CD4-positive, alpha-beta T cell treated with Interleukin-1 beta for 1 hour (primary cell): ENCODE results near the gene NR3C2.
"Not testable (repeated sequence)": the region's sequence is repeated elsewhere in the genome, so short reads cannot be mapped to it uniquely, and the experiment has no call there.

Experiments
- DNase-seq, 2 donors: peaks; one replicate each; pipeline ENCODE4 v3.0.0-alpha.2; 2020 to 2022

Gene NR3C2

DNA sequence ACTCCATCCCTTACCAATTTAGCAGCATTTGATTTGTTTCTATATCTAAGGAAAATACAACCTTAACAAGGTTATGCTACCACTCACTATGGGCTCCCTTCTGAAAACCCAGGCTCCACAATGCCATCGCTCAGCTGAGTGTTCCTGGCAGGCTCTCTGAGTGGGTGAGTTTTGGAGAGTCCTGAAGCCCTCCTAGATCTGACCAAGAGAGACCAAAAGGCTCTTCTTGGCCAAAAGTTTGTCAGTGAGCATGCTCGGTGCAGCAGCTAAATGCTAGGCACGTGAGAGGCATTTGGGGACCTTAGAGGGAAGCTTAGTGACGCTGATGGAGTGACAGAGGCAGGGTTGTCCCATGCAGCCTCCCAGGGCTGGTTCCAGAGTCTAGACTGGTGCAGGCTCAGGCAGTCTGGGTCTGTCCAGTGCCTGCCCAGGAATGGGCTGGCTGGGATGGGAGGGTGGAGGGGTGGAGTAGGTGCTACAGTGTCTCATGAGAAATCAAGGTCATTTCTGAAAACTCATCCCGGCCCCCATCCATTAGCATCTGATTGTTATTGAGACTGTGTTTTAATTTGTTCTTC is 346.8 kb downstream of the NR3C2 start:
- no peak for DNase-seq

DNA sequence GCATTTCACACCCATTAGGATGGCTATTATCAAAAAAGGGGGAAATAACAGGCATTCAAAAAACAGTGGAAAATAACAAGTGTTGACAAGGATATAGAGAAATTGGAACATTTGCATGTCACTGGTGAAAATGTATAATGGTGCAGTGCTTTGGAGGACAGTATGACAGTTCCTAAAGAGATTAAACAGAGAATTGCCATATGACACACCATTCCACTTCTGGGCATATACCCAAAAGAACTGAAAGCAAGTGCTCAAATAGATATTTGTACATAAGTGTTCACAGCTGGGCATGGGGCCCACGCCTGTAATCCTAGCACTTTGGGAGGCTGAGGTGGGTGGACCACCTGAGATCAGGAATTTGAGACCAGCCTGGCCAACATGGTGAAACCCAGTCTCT is 348.1 kb downstream of the NR3C2 start:
- DNase-seq = no peak

DNA sequence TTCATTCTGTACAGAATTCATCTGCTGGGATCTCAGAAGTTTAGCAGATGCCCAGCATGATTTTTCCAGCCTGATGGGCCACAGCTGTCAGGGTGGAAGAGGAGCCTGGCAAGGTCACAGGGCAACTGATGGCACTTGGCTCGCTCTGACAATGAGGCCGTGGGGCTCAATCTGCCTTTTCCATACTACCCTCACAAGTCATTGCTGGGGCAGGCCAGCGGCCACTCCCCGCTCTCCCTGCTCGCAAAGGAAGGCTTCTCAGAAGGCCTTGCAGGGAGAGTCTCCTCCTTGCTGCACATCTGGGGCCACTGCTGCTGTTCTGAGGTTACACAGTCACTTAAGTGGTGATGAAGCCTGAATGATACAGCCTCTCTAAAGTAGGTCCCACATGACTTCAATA is 349.1 kb downstream of the NR3C2 start:
- no peak for DNase-seq

DNA sequence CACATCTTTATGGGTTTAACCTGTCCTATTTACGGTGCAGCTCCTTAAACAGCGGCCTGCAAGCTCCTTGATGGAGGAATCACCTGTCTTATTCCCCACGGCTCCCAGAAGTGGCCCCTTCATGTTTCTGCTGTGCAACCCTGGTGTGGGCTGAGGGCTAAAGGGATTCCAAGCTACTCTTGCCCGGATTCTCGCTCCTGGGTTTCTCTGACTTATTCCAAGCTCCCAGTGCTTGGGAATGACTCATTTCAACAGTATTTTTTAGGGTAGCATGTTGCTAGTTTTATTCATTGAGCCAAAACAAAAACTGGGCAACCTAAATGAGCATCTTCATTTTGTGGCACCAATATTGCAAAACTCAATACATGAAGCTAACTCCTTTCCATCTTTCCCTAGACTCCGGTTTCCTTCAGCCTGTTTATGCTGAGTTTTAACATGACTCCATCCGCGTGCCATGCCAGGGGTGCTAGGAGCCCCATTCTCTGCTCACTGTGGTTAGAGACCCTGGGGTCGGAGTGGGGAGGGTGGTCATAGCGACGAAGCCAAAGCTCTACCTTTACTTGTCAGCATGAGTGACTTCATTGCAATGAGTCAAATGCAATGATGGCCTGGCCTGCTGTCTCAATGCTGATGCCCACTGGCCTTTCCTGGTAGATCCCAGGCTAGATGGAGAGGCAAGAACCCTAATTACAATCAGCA is 349.7 kb downstream of the NR3C2 start:
- DNase-seq = no peak

DNA sequence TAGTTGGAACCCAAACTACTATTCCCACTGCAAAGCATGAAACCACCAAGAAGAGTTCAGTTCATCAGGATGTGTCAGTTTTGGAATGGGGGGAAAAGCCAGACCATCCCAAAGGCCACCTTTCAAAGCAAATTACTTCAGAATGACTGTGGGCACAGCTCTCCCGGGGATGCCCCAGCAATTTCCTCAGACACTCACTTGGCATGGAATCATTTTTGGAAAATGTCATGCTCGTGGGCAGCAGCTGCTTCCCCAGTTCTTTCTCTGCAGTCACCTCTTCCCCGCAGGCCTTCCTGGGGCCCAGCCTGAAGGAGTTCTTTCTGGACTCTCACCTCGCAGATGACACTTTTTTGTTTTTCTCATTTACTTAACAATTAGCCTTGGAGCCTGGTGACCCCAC is 350.3 kb downstream of the NR3C2 start:
- no peak for DNase-seq

DNA sequence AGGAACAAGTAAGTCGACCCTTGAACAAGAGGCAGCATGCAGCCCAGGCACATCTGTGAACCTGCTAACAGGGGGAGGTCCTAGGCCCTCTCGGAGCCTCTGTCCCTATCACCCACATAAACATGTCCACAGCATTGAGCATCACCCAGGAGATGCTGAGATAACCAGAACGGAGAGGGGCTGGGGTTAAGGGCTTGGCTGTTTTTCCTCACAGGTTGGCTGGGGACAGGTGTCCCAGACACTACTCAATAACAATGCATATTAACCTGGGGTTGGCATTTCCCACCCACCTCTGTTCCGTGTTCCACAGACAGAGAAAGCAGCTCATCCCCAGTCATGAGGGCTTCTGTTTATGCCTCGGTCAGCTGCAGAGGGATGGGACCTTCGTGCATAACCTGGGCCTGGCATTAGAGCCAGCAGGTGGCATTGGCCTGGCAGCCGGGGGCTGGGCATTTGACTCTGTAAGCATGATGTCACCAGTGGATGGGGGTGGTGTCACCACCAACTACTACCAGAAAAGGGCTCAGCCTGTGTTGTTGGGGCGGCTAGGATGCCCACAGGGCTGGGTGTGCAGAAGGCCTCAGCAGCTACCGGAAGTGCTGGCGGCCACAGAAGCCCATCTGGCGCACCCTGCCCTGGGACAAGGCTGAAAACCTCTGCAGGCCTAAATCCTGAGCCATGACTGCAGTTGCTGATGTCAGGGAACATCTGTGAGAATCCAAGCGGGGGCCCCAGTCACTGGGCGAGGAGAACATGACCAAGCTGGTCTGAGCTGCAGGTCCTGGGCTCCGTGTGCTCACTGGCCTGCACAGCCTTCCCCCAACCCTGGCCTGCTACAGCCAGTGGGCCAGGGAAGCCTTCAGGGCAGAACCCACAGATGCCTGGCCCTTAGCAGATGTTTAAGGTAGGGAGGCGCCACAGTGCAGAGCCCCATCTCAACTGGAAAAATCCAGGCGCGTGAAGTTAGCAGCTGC is 351.4 kb downstream of the NR3C2 start:
- DNase-seq = no peak

DNA sequence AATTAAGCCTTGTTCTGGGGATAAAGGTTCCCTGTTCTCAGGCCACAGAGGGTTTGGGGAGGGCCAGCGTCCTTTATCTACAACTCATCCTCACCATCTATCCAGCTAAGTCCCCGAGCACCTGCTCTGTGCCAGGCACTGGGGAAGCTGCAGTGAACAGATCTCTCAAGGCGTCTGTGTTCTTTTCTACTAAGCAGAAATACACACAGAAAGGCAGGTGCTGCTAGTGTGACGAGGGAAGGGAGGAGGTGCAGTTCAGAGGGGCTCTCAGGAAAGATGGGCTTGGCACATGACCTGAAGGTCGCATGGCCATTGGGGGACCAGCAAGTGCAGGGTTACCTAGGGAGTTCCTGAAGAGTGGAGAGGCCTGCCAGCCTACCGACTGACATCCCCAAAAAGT is 352.2 kb downstream of the NR3C2 start:
- DNase-seq = no peak

DNA sequence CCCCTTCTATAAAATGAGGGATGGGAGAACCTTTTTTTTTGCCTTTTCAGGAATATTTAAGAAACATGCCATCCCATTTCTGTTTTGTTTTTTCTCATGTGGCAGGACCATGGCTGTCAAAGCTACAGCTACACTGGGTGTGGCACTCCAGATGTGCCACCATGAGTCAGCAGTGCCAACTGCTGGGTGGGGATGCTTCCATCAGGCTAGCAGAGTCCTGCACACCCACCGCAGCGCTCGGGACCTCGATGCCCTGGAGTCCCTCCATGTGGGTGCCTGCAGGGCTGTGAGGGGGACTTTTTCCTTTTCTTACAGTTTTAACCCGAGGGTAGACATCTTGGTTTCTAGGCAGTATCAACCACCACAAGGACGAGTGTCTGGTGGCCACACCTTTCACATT is 352.6 kb downstream of the NR3C2 start:
- DNase-seq = no peak

DNA sequence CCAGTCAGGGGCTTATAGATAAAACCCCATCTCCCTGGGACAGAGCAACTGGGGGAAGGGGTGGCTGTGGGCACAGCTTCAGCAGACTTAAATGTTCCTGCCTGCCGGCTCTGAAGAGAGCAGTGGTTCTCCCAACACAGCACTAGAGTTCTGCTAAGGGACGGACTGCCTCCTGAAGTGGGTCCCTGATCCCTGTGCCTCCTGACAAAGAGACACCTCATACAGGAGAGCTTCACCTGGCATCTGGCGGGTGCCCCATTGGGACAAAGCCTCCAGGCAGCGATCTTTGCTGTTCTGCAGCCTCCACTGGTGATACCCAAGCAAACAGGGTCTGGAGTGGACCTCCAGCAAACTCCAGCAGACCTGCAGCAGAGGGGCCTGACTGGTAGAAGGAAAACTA is 359.1 kb downstream of the NR3C2 start:
- not testable (repeated sequence) for DNase-seq

DNA sequence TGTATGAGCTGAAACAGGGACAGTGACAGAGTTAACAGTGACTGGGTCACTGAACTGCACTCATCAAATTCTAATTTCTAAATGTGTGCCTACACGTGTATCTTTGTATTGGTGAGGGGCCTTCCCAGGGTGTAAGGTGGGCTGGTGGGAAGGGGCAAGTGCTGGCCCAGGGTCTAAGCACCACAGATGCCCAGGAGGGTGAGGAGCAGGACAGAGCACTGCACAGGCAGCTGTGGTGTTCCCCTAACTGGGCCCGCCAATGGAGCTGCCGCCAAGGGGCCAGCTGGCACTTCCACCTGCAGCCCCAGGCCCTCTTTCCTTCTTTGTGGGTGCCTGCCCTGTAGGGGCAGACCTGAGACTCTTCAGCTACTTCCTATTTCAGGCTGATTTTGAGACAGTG is 360.5 kb downstream of the NR3C2 start:
- DNase-seq = no peak

DNA sequence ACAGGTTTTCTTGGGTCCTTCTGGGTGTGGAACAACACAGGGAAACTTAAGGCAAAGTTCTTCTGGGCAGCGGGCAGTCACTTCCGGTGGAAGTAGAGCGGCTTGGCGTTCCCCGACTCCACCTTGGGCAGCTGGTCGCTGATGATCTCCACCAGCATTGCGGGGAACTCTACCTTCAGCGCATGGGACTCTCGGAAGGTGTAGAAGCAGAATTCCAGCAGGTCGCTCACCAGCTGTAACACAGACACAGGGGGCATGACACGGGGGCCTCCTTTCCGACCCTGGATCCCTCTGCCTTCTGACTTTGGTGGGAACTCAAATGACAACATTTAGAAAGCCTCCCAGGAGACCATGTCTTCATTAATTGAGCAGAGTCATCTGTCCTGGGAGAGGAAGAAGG is 360.9 kb downstream of the NR3C2 start:
- no peak for DNase-seq

DNA sequence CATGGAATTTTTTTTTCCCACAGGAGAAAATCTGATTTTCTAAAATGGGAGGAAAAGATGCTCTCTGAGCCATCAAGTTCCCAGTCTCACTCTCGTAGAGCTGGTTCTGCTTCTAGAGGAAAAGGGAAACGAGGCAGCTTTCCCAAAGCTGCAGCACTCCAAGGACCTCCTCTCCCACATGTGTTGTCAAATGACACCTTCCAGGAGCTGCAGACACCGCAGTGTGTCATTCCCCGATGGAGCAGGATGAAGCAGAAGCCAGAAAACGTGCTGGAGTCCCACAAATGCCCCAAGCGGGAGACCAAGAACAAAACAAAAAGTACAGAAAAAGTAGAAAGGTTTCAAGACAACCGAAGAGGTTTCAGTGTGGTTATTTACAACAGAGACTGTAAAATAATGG is 362.3 kb downstream of the NR3C2 start:
- no peak for DNase-seq

DNA sequence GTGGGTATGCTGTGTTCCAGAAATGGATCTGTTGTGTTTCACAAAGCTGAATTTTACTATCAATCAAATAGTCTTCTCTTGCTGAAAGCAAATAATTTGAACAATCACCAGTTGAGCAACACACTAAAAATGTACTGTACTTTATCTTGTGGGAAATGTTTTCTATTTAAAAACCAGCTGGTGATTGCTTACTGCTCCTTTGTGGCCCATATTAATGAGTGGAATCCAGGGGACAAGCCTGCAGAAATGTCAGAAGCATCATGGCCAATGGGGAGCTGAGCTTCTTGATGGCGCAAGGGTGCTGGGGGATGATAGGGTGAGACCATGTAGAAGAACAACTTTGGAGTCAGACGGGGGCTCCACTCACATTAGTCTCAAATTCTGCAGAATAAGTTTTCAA is 364.2 kb downstream of the NR3C2 start:
- no peak for DNase-seq

DNA sequence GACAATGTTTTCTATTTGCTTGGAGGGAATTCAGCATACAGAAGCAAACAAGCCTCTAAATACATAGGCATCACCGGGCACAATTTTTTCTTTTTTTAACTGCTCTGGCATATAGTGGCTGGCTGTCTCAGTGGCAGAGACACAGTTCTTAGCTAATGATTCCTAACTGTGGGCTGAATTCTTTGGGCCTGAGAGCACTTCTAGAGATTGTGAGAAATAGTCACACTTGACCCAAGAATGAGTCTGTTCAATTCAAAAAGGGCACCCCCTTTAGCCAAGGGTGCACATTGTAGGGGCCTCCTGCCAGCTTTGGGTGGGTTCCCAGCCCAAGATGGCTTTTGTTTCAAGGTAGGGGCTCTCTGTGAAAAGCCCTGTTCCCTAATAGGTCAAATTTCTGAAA is 364.6 kb downstream of the NR3C2 start:
- no peak for DNase-seq

DNA sequence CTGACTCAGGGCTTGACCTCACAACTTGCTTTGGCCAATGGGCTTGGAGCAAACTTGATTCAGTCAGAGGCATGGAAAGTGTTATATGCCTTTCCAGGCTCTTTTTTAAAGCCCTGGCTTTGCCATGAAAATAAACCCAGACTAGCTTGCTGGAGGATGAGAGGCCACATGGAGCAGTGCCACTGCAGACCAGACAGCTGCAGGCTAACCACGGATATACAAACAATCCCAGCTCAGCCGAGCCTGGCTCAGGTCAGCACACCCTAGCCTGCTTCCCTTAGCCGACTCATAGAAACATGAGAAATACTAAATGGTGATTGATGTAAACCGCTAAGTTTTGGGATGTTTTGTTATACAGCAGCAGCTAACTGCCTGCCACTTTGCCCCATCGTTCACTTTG is 365.2 kb downstream of the NR3C2 start:
- DNase-seq = no peak

DNA sequence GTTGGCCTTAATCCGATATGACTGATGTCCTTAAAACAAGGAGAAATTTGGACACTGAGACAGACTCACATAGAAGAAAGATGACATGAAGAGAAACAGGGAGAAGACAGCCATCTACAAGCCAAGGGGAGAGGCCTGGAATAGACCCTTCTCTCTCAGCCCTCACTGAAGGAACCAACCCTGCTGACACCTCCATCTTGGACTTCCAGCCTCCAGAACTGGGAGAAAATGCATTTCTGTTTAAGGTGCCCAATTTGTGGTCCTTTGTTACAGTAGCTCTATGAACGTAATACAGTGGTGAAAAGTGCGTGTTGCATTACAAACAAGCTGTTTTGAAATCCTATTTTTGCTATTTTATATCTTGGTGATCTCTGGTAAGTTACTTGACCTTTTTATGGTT is 366.8 kb downstream of the NR3C2 start:
- DNase-seq = no peak

DNA sequence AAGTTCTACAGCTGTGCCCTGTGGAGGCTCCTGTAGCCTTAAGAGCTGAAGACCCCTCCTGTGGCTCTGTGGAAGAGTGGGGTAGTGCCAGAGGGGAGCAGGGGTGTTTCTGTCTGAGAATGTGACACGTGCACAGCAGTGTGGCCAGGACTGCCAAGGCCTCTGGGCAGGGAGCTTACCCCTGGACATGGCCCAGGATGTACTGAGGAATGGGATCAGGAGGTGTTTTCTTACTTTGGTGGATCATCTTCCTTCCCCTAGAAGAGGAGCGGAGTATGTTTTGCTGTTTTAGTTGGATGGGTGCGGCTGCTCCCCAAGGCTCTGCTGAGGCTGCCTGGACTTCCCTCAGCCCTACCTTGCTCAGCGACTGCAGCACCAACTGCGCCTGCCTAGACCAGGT is 367.8 kb downstream of the NR3C2 start:
- DNase-seq = no peak

DNA sequence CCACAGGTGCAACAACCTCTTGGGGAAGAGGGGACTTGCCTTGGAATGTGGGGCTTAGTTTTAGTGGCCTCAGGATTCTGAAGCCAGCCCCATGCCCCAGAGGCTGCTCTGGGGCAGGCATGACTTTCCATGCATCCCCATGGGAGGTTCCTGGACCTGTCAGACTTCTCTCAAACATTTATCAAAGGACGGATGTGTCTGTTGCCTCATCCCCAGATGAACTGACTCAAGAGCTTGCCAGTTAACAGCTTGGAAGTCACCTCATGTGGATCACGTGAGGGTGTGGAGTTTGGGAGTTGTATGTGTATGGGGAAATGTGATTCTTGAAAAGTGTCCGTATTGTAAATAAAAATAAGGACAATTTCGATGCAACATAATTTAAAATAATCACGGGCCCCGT is 368.9 kb downstream of the NR3C2 start:
- DNase-seq = no peak

DNA sequence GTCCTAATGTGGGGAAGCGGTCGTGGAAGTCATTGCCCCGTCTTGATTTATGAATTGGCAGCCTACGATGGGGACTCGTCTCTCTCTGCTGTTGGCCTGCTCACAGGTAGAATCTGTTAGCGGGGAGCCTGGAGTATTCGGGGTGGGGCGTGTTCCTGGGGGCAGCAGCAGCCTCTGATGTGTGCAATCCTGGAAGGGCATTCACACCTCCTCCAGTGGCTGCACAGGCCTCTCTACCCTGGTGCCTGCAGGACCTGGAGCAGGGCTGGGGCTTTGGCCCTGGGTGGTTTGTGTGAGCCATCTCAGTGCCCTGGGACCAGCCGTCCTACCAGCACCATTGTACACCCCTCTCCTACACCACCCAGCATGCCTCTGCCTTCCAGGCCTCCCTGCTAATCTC is 369.4 kb downstream of the NR3C2 start:
- DNase-seq = no peak

DNA sequence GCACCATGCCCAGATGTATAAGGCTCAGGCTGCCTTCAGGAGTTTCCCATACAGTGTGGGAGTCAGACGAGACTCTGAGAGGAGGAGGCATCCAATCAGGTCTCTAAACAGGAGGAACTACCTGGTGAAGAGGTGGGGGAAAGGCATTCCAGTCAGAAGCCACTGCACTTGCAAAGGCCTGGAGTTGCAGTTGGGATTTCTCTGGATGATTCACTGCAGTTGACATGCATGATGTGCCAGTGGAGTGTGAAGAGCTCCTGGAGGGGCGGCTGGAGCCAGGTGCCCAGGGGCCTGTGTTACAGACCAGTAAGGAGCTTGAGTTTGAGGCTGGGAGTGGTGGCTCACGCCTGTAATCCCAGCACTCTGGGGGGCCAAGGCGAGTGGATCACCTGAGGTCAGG is 371.2 kb downstream of the NR3C2 start:
- no peak for DNase-seq

DNA sequence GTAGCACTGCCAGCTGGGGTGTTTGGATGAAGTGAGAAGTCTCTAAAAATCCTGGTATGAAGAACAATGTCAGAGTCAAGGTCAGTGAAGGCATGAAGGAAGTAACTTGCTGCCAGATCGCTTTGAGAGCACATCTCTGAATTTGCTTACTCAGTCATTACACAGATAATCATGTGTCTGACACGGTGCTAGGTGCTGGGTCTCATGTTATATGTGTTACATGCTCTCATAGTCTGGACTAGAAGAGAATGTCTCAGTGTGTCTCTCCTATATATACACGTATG is 372.4 kb downstream of the NR3C2 start:
- no peak for DNase-seq

DNA sequence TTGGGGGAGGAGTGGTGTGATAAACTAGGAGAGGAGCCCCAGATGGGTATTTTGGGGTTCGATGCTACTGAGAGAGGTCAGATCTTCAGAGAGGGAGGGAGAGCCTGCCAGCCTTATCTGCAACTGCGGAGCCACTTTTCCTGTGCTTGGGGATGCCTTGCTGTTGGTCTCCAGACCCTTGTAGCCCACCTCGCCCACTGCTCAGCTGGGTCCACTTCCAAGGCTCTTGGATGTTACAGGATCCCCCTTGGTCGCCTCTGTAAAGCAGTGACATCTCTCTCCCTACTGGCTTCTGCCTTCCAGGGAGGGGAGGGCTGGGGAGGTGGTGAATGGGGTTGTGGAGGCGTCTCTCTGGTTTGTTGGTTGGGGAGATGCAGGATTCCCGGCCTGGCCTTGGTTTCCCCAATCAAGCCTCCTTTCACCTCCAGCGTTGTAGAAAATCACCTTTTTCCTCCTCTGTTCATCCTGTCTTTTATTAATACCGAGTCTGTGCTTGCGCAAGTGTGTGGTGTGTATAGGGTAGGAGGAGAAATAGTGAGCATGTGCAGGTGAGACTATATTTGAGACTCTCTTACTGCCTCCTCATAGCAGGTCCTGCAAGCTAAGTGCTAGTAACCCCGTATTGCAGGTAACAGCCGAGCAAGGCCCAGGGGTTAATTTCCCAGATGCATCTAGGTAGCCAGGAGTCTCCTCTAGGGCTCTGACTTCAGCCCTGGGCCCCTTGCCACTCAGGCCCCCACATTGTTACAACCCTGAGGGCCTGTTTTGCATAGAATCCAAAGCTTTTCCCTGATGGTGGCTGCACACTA is 372.9 kb downstream of the NR3C2 start:
- no peak for DNase-seq
